LHCN-M2 (cell line): ENCODE data around the gene GTF2H4. TPM values are rescaled to one million over a fixed set of nuclear protein-coding genes. Genes with fewer than 3 reads are reported as not detected.

Source experiments
- DNase-seq: peaks from one replicate; pipeline ENCODE4 v3.0.0-alpha.2; 2012; ENCODE audit warnings: low read depth
- total RNA-seq: library from RNA; depleted of rRNA; stranded (reverse); fragments of >200 nt; gene quantifications from 2 replicates; pipeline ENCODE4 v1.2.3, GENCODE V29; 2014

GTF2H4 gene
- total RNA-seq, 1 experiment from 2014 or later = 16.2 TPM

- DNase-seq = peak; percentile 11
Measured at GRCh38 chr6:30882204-30882758, 25.7 kb upstream of the GTF2H4 start.

- no peak for DNase-seq
Measured at GRCh38 chr6:30882759-30883684, 25.0 kb upstream of the GTF2H4 start.

GRCh38 chr6:30883685-30884520 is 24.1 kb upstream of the GTF2H4 start, which contains the start of gene DDR1:
Gene DDR1 (plus strand): TSS chr6:30884519. CDS start chr6:30888730, 4,211 bp downstream.
- peak; percentile 15 for DNase-seq

GRCh38 chr6:30884521-30885480 is 23.2 kb upstream of the GTF2H4 start:
- DNase-seq = peak; percentile 74

GRCh38 chr6:30885481-30885998 is 22.5 kb upstream of the GTF2H4 start:
- DNase-seq = peak; percentile 19

GRCh38 chr6:30885999-30886896 is 21.8 kb upstream of the GTF2H4 start:
- DNase-seq = peak; percentile 90

- DNase-seq = no peak
Measured at GRCh38 chr6:30886897-30887255, 21.1 kb upstream of the GTF2H4 start.

GRCh38 chr6:30887901-30888815 is 19.8 kb upstream of the GTF2H4 start:
- DNase-seq = peak; percentile 67

- no peak for DNase-seq
Measured at GRCh38 chr6:30888816-30889495, 19.1 kb upstream of the GTF2H4 start.

GRCh38 chr6:30889496-30889885 is 18.5 kb upstream of the GTF2H4 start:
- DNase-seq = no peak

- DNase-seq = peak; percentile 69
Measured at GRCh38 chr6:30889921-30890645, 17.9 kb upstream of the GTF2H4 start.

GRCh38 chr6:30890646-30891449 is 17.2 kb upstream of the GTF2H4 start:
- DNase-seq = no peak

- DNase-seq = no peak
Measured at GRCh38 chr6:30891450-30891723, 16.6 kb upstream of the GTF2H4 start.

GRCh38 chr6:30891816-30892538 is 16.0 kb upstream of the GTF2H4 start:
- DNase-seq = no peak

- no peak for DNase-seq
Measured at GRCh38 chr6:30893001-30893591, 14.9 kb upstream of the GTF2H4 start.

GRCh38 chr6:30893666-30894065 is 14.3 kb upstream of the GTF2H4 start:
- no peak for DNase-seq
